Pancreas (tissue), 10 donors: Measurements from ENCODE around the gene POR. TPM values are rescaled to one million over a fixed set of nuclear protein-coding genes. Genes with fewer than 3 reads are reported as not detected.
"Not testable (repeated sequence)": the region's sequence is repeated elsewhere in the genome, so short reads cannot be mapped to it uniquely, and the experiment has no call there.

Experiments used
- ATAC-seq, 4 donors: fragments of 200-7000 bp; cut with Tn5 transposase; one replicate each; pipeline versions ENCODE4 v1.8.0 to v1.9.1; 2020; ENCODE audit warnings: mild to moderate bottlenecking in 4 of 4, moderate library complexity in 4 of 4
- DNase-seq, 6 donors: peaks; one replicate each; pipeline ENCODE4 v3.0.0-alpha.2; 2020
- FAIRE-seq: peaks from 2 replicates; lab custom pipeline; 2012; peaks lifted over from hg19 to GRCh38; lab: Jason Lieb, UNC
- H3K27ac ChIP-seq, 4 donors: fragments of 200-600 bp; sonication (generic); 1 replicate in 3 of 4; 2 replicates in 1 of 4; pipeline versions ENCODE4 v1.5.0 to v1.8.0; 2020
- H3K27me3 ChIP-seq, 4 donors: fragments of 200-600 bp; one replicate each; pipeline ENCODE4 v1.8.0; 2021
- H3K36me3 ChIP-seq, 3 donors: fragments of 200-600 bp; sonication (generic) in 1 of 3; one replicate each; pipeline versions ENCODE4 v1.5.0 to v1.8.0; 2020 to 2021
- H3K4me1 ChIP-seq, 3 donors: fragments of 200-600 bp; one replicate each; pipeline ENCODE4 v1.8.0; 2021
- H3K4me3 ChIP-seq, 4 donors: fragments of 200-600 bp; sonication (generic) in 2 of 4; one replicate each; pipeline versions ENCODE4 v1.5.0 to v1.8.0; 2020 to 2021
- H3K9me3 ChIP-seq, 4 donors: fragments of 200-600 bp; one replicate each; pipeline ENCODE4 v1.8.0; 2021
- WGBS, 2 donors: extraction: QIAGEN DNeasy Blood & Tissue Kit; methylation state at CpG; one replicate each; pipeline ENCODE4 v1.1.7; 2013; 5-methylcytosine and 5-hydroxymethylcytosine counted together
- intact Hi-C, 3 donors: fragments of 100-400 bp; cut with DNase I; formaldehyde crosslinking; loops; one replicate each; pipeline versions ENCODE4 v1.11.1 to v1.14.2; 2022
- polyA plus RNA-seq, 2 donors: library from polyadenylated mRNA; stranded (reverse); fragments of 200-250 nt; gene quantifications; one replicate each; pipeline ENCODE4 v1.2.3, GENCODE V29; 2013
- total RNA-seq, 6 donors: library from RNA; stranded (reverse); fragmentation: NEBNext Ultra II Directional in 4 of 6; extraction: Animal tissue kit (Norgen Biotek cat#: 25700) in 4 of 6; gene quantifications; one replicate each; pipeline versions ENCODE4 v1.2.1 to v1.2.4, GENCODE V29; 2021 to 2023
- TF ChIP-seq, protein P1 (sequence below), 4 donors: fragments of 200-600 bp; sonication (generic) in 3 of 4; IDR thresholded peaks; one replicate each; pipeline versions ENCODE4 v1.5.0 to v1.8.0; 2021; ENCODE audit warnings: antibody characterized with exemption in 4 of 4
- donor health status: healthy with polysubstance abuse.
- donor health status: DM: no; HTN: no; CAD: no; lungs with moderate emphysema.
- donor health status: DM: no; HTN: no; CAD: no.
- donor health status: control.
- donor health status: control.
- donor health status: Bipolar disorder and iron deficiency.
- donor health status: DM: yes; HTN: yes; CAD: no.
- donor health status: DM: no; HTN: no; CAD: no.
- donor health status: DM: no; HTN: no; CAD: no.
- donor health status: DM: yes; HTN: yes; CAD: no.

Gene POR
- total and polyA plus RNA-seq, 8 donors: 29.7 to 99.0 (median 43.6) TPM

DNA sequence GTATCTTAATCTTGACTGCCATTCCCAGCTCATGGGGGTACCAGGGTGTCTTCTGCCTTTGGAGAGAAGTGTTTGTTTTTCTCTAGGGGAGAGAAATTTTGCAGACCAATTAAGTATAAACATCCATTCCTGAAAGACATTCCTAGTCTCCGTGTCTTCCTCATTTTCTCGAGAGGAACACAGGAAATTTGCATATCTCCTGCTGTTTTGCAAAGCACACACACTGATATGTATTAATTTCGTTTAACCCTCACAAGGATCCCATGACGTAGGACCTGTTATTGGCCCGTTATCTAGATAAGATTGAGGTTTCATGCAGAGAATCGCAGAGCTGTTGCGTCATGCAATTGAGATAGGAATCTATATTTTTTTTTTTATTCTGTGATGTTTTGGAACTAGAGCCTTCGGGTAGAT is 35.2 kb upstream of the POR start:
- peak overlapping the region; percentile 86 to 98 (median 88) for H3K4me3 ChIP-seq
- peaks cover 0 to 11% (median 6%) of the 10 kb centered on the region in 3 donors for H3K4me1 ChIP-seq
- 3% methylated on average over 8 of the region's 8 CpGs for WGBS, 2 donors
- intact Hi-C loops: no loop called here
- ATAC-seq (peak in 1 of 4 donors; percentile 1), DNase-seq (no peak), FAIRE-seq (no peak)
- TF ChIP-seq, protein P1, sequence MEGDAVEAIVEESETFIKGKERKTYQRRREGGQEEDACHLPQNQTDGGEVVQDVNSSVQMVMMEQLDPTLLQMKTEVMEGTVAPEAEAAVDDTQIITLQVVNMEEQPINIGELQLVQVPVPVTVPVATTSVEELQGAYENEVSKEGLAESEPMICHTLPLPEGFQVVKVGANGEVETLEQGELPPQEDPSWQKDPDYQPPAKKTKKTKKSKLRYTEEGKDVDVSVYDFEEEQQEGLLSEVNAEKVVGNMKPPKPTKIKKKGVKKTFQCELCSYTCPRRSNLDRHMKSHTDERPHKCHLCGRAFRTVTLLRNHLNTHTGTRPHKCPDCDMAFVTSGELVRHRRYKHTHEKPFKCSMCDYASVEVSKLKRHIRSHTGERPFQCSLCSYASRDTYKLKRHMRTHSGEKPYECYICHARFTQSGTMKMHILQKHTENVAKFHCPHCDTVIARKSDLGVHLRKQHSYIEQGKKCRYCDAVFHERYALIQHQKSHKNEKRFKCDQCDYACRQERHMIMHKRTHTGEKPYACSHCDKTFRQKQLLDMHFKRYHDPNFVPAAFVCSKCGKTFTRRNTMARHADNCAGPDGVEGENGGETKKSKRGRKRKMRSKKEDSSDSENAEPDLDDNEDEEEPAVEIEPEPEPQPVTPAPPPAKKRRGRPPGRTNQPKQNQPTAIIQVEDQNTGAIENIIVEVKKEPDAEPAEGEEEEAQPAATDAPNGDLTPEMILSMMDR (IDR thresholded peaks at IDR 0.05): no peak
- H3K36me3 ChIP-seq: peaks cover 0 to 34% (median 12%) of the 10 kb centered on the region in 3 donors
- no peaks in the 10 kb centered on the region for H3K9me3 ChIP-seq
- H3K27ac ChIP-seq: peak overlapping the region in 1 of 4 donors; percentile 73
- H3K27me3 ChIP-seq: no peaks in the 10 kb centered on the region

DNA sequence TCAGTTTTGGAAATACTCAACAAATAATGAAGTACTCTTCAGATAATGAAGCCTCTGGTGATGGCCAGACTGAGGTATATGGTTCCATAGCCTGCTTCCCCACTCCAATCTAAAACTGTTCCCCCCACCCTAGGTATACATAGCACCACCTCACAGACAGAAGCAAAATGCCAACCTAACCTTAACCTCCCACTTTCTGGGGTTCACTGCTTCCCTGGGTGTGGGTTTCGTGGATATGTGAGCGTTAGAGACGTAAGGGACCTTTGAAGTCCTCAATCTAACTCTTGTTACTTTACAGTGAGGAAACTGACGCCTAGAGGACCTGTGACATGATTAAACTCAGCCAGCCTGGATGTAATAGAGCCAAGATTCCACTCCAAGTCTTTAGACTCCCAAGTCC is 34.7 kb upstream of the POR start:
- peak overlapping the region in 1 of 4 donors; percentile 98 for H3K4me3 ChIP-seq
- TF ChIP-seq, protein P1 (IDR thresholded peaks at IDR 0.05): no peak
- no peak for FAIRE-seq
- intact Hi-C loops: no loop called here
- no peaks in the 10 kb centered on the region for H3K27me3 ChIP-seq
- peaks cover 0 to 36% (median 14%) of the 10 kb centered on the region in 3 donors for H3K36me3 ChIP-seq
- 81 to 85% methylated on average over 4 of the region's 4 CpGs for WGBS, 2 donors
- no peak overlapping the region for H3K27ac ChIP-seq
- DNase-seq: no peak
- peaks cover 0 to 11% (median 6%) of the 10 kb centered on the region in 3 donors for H3K4me1 ChIP-seq
- H3K9me3 ChIP-seq: no peaks in the 10 kb centered on the region
- no peak for ATAC-seq

DNA sequence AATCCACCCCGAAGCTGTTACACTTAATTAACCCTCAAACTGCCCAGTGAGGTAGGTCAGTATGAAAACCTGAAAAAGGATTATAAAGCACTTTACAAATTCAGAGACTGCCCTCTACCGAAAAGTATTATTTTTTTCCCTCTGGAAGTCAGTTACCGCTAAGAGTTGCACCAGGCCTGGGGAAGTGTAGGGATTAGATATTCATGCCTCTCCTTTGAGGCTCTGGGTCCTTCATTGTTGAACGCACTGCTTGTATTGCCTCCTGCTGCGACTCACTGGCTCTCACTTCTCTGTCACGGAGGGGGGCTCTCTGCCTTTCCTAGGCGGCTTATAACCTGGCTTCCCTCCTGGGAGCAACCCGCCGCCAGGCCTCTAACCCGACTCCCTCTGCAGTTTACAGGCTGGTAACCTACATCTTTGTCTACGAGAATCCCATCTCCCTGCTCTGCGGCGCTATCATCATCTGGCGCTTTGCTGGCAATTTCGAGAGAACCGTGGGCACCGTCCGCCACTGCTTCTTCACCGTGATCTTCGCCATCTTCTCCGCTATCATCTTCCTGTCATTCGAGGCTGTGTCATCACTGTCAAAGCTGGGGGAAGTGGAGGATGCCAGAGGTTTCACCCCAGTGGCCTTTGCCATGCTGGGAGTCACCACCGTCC is 33.4 kb upstream of the POR start:
- intact Hi-C loops: no loop called here
- DNase-seq (peak in 1 of 6 donors; percentile 38), ATAC-seq (no peak), FAIRE-seq (no peak)
- no peaks in the 10 kb centered on the region for H3K9me3 ChIP-seq
- peaks cover 0 to 47% (median 22%) of the 10 kb centered on the region in 3 donors for H3K36me3 ChIP-seq
- no peak overlapping the region for H3K27ac ChIP-seq
- no peak overlapping the region for H3K4me3 ChIP-seq
- WGBS, 2 donors: 87 to 89% methylated on average over 23 of the region's 23 CpGs
- H3K27me3 ChIP-seq: no peaks in the 10 kb centered on the region
- TF ChIP-seq, protein P1 (IDR thresholded peaks at IDR 0.05): no peak
- peaks cover 0 to 11% (median 6%) of the 10 kb centered on the region in 3 donors for H3K4me1 ChIP-seq

DNA sequence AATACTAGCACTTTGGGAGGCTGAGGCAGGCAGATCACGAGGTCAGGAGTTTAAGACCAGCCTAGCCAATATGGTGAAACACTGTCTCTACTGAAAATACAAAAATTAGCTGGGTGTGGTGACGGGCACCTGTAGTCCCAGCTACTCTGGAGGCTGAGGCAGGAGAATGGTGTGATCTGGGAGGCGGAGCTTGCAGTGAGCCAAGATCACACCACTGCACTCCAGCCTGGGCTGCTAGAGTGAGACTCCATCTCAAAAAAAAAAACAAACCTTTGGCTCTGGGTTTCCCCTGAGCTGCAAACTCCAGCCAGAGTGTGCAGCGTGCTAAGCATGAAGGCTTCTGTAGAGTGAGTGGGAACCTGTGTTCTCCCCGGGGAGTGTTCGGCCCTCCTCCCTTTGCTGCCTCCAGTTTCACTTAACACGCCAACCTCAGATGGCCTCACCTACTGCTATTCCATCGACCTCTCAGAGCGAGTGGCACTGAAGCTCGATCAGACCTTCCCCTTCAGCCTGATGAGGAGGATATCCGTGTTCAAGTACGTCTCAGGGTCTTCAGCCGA is 31.6 kb upstream of the POR start:
- H3K4me3 ChIP-seq, FAIRE-seq, H3K27ac ChIP-seq, H3K4me1 ChIP-seq, DNase-seq, ATAC-seq, H3K27me3 ChIP-seq, H3K9me3 ChIP-seq, intact Hi-C loops: not testable (repeated sequence)
- 94 to 97% methylated on average over 13 of the region's 13 CpGs for WGBS, 2 donors
- peaks cover 0 to 58% (median 22%) of the 10 kb centered on the region in 3 donors for H3K36me3 ChIP-seq

DNA sequence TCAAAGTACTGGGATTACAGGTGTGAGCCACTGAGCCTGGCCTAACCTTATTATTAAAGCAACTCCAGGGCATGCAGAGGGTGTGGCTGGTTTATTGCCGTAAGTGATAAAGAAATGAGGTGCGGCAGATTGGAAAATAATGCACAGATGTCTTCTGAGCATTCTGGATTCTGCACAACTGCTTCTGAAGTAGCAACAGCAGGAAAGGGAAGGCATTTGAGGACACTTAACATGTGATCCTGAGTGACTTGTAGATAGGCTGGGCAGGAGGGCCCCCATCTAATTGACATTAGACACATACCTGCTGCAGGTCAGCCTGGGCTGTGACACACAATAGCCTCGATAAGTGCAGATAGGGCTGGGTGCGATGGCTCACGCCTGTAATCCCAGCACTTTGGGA is 30.5 kb upstream of the POR start:
- H3K9me3 ChIP-seq: no peaks in the 10 kb centered on the region
- peaks cover 0 to 7% (median 6%) of the 10 kb centered on the region in 3 donors for H3K4me1 ChIP-seq
- intact Hi-C loops: no loop called here
- 95 to 100% methylated on average over 5 of the region's 5 CpGs for WGBS, 2 donors
- H3K4me3 ChIP-seq: no peak overlapping the region
- no peak for FAIRE-seq
- TF ChIP-seq, protein P1 (IDR thresholded peaks at IDR 0.05): no peak
- no peaks in the 10 kb centered on the region for H3K27me3 ChIP-seq
- no peak overlapping the region for H3K27ac ChIP-seq
- DNase-seq: no peak
- H3K36me3 ChIP-seq: peaks cover 0 to 58% (median 22%) of the 10 kb centered on the region in 3 donors
- no peak for ATAC-seq
